GM12878 (cell line): ENCODE measurements around the gene CRX.
"Not testable (repeated sequence)": the region's sequence is repeated elsewhere in the genome, so short reads cannot be mapped to it uniquely, and the experiment has no call there.

Experiments
- CREM ChIP-seq: IDR thresholded peaks from 2 replicates; pipeline ENCODE4 v1.6.1; 2014; ENCODE audit warnings: antibody characterized with exemption, low read depth
- CTCF ChIP-seq, 3 experiments: IDR thresholded peaks in 2 of 3; conservative IDR thresholded peaks in 1 of 3; 2 replicates each; pipeline ENCODE4 v1.5.1; 2011; ENCODE audit warnings: low read depth in 3 of 3, low read length in 3 of 3, mild to moderate bottlenecking in 3 of 3, control low read depth in 2 of 3, moderate library complexity in 2 of 3, inconsistent platforms in 1 of 3, mixed read lengths in 1 of 3; ENCODE audit not compliant: control insufficient read depth in 2 of 3, insufficient read depth in 1 of 3; ENCODE audit errors: extremely low read depth in 1 of 3
- FOXK2 ChIP-seq: fragments of 450-650 bp; IDR thresholded peaks from 2 replicates; pipeline ENCODE4 v1.6.1; 2017; ENCODE audit warnings: mild to moderate bottlenecking, moderate library complexity
- MEF2B ChIP-seq: fragments of 450-650 bp; IDR thresholded peaks from 2 replicates; pipeline ENCODE4 v1.6.1; 2018; ENCODE audit warnings: mild to moderate bottlenecking, moderate library complexity; ENCODE audit not compliant: partially characterized antibody, poor library complexity, severe bottlenecking
- NRF1 ChIP-seq: conservative IDR thresholded peaks from 2 replicates; pipeline ENCODE4 v1.6.1; 2011; ENCODE audit warnings: mild to moderate bottlenecking, low read depth, low read length, improper control_type of control experiment
- RELA ChIP-seq: fragments of 450-650 bp; IDR thresholded peaks from 2 replicates; pipeline ENCODE4 v1.8.0; 2014; ENCODE audit warnings: borderline replicate concordance; ENCODE audit not compliant: partially characterized antibody
- REST ChIP-seq: IDR thresholded peaks from 2 replicates; pipeline ENCODE4 v1.6.1; 2012; ENCODE audit warnings: mild to moderate bottlenecking, low read depth, low read length
- YY1 ChIP-seq: IDR thresholded peaks from 2 replicates; pipeline ENCODE4 v1.6.1; 2011; ENCODE audit warnings: low read depth, mild to moderate bottlenecking, low read length
- ZBTB4 ChIP-seq: fragments of 450-650 bp; formaldehyde crosslinking; IDR thresholded peaks from 2 replicates; pipeline ENCODE4 v1.4.0; 2022; ENCODE audit warnings: mild to moderate bottlenecking, moderate library complexity
- ZNF274 ChIP-seq: IDR thresholded peaks from one replicate; pipeline ENCODE4 v1.8.0; 2011; ENCODE audit not compliant: insufficient read length, insufficient read depth
- ZSCAN29 ChIP-seq: fragments of 450-650 bp; IDR thresholded peaks from 2 replicates; pipeline ENCODE4 v1.6.1; 2017; ENCODE audit warnings: mild to moderate bottlenecking, moderate library complexity

GRCh38 chr19:47787307-47787706 lies 34.4 kb upstream of the CRX start:
- TF ChIP-seq CREM; FOXK2; ZSCAN29; CTCF (IDR thresholded peaks at IDR 0.05 in 2 of 3, conservative IDR thresholded peaks at IDR 0.05 in 1 of 3; ENCODE audit: control insufficient read depth in 2 of 3, extremely low read depth in 1 of 3, insufficient read depth in 1 of 3, low read depth in 3 of 3, low read length in 3 of 3); ZBTB4; RELA; REST; MEF2B; NRF1; ZNF274; YY1: not testable (repeated sequence)
